ENCODE measurements around the gene SMOC1.

Gene SMOC1

DNA sequence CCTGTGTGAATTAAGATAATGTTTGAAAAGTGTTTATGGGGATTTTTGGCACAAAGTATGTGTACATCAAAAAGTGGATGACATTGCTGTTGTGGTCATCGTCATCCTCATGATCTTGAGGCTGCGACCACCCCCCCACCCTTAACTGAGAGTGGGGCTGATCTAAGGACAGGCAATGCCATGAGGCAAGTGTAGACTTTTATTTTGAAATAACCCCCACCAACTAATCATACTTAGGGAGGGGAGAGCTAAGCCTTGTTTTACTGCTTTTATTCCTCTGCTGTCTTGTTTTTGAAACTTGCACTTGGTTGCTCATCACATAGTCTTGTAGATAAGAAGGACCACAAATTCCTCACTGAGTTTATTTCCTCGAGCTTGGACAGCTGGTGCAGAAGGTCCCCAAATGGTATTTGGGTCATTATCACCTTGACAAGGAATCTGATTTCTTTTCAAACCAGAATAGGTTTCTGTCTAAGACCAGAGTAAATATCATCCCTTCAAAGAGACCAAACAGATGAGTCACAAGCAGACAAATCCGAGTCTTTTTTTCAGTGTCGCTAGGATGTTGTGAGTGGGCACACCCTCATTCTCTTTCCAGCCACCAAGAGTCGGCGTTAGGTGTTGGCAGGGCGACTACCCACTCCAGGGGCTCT, 23.9 kb upstream of the SMOC1 start:
- no peak for TF ChIP-seq CTCF (IDR thresholded peaks at IDR 0.05)
- no peak overlapping the region for H3K27ac ChIP-seq

GRCh38 chr14:69858801-69859200, 20.4 kb upstream of the SMOC1 start:
- Histone ChIP-seq H3K27me3 (peaks cover 11% of the 10 kb centered on the region), H3K4me1 (ENCODE audit: control insufficient read depth in 1 of 2, insufficient read depth in 1 of 2, low read depth in 1 of 2, low read length in 1 of 2) (no peaks in the 10 kb centered on the region), H3K36me3 (no peaks in the 10 kb centered on the region), H3K9me3 (no peaks in the 10 kb centered on the region), H3K27ac (no peak overlapping the region), H3K4me3 (ENCODE audit: low read depth in 1 of 2, low read length in 1 of 2) (no peak overlapping the region)
- no peak for TF ChIP-seq CTCF (IDR thresholded peaks at IDR 0.05)

More for the DNA sequence above, 23.9 kb upstream of the SMOC1 start:
- Histone ChIP-seq H3K36me3 (no peaks in the 10 kb centered on the region), H3K9me3 (no peaks in the 10 kb centered on the region), H3K4me1 (ENCODE audit: control insufficient read depth in 1 of 2, insufficient read depth in 1 of 2, low read depth in 1 of 2, low read length in 1 of 2) (no peaks in the 10 kb centered on the region), H3K4me3 (ENCODE audit: low read depth in 1 of 2, low read length in 1 of 2) (no peak overlapping the region), H3K27me3 (peaks cover 27% of the 10 kb centered on the region)

- TF ChIP-seq CTCF (IDR thresholded peaks at IDR 0.05) = no peak
- H3K27ac ChIP-seq = no peak overlapping the region
- peaks cover 9% of the 10 kb centered on the region for H3K27me3 ChIP-seq
- no peaks in the 10 kb centered on the region for H3K9me3 ChIP-seq
- H3K4me3 ChIP-seq (ENCODE audit: low read depth in 1 of 2, low read length in 1 of 2) = no peak overlapping the region
- H3K4me1 ChIP-seq (ENCODE audit: control insufficient read depth in 1 of 2, insufficient read depth in 1 of 2, low read depth in 1 of 2, low read length in 1 of 2) = no peaks in the 10 kb centered on the region
- H3K36me3 ChIP-seq = no peaks in the 10 kb centered on the region
Observed at GRCh38 chr14:69859591-69859990, 19.6 kb upstream of the SMOC1 start.

GRCh38 chr14:69860221-69860620, 19.0 kb upstream of the SMOC1 start:
- peaks cover 9% of the 10 kb centered on the region for H3K27me3 ChIP-seq
- no peak overlapping the region for H3K4me3 ChIP-seq (ENCODE audit: low read depth in 1 of 2, low read length in 1 of 2)
- TF ChIP-seq CTCF (IDR thresholded peaks at IDR 0.05) = no peak
- no peak overlapping the region for H3K27ac ChIP-seq
- H3K36me3 ChIP-seq = no peaks in the 10 kb centered on the region
- no peaks in the 10 kb centered on the region for H3K9me3 ChIP-seq
- H3K4me1 ChIP-seq (ENCODE audit: control insufficient read depth in 1 of 2, insufficient read depth in 1 of 2, low read depth in 1 of 2, low read length in 1 of 2) = no peaks in the 10 kb centered on the region

- no peak overlapping the region for H3K4me3 ChIP-seq (ENCODE audit: low read depth in 1 of 2, low read length in 1 of 2)
- H3K36me3 ChIP-seq = no peaks in the 10 kb centered on the region
- H3K27me3 ChIP-seq = peaks cover 9% of the 10 kb centered on the region
- H3K4me1 ChIP-seq (ENCODE audit: control insufficient read depth in 1 of 2, insufficient read depth in 1 of 2, low read depth in 1 of 2, low read length in 1 of 2) = no peaks in the 10 kb centered on the region
- H3K9me3 ChIP-seq = no peaks in the 10 kb centered on the region
- H3K27ac ChIP-seq = no peak overlapping the region
- no peak for TF ChIP-seq CTCF (IDR thresholded peaks at IDR 0.05)
Observed at GRCh38 chr14:69861025-69861569, 18.1 kb upstream of the SMOC1 start.

Data from neutrophil (primary cell).